Heart left ventricle (tissue), 16 donors: ENCODE data around the gene WDTC1. TPM values are rescaled to one million over a fixed set of nuclear protein-coding genes. Genes with fewer than 3 reads are reported as not detected.

Experiments used
- ATAC-seq, 4 donors: fragments of 200-7000 bp; cut with Tn5 transposase; one replicate each; pipeline ENCODE4 v1.9.1; 2020 to 2022; ENCODE audit warnings: moderate library complexity in 4 of 4, mild to moderate bottlenecking in 3 of 4, moderate number of reproducible peaks in 1 of 4
- DNase-seq, 5 donors: peaks; one replicate each; pipeline ENCODE4 v3.0.0-alpha.2; 2020
- H3K27ac ChIP-seq, 12 donors: fragments of 200-600 bp; sonication (generic) in 4 of 12; one replicate each; pipeline versions ENCODE4 v1.5.0 to v1.8.0; 2016 to 2022; ENCODE audit warnings: mild to moderate bottlenecking in 2 of 12
- H3K27me3 ChIP-seq, 9 donors: fragments of 200-600 bp; sonication (generic) in 2 of 9; one replicate each; pipeline versions ENCODE4 v1.5.1 to v1.8.0; 2016 to 2022; ENCODE audit warnings: mild to moderate bottlenecking in 3 of 9
- H3K36me3 ChIP-seq, 9 donors: fragments of 200-600 bp; sonication (generic) in 2 of 9; one replicate each; pipeline versions ENCODE4 v1.5.0 to v1.8.0; 2018 to 2022; ENCODE audit warnings: mild to moderate bottlenecking in 2 of 9
- H3K4me1 ChIP-seq, 12 donors: fragments of 200-600 bp; sonication (generic) in 4 of 12; one replicate each; pipeline versions ENCODE4 v1.5.0 to v1.8.0; 2016 to 2022; ENCODE audit warnings: mild to moderate bottlenecking in 3 of 12
- H3K4me3 ChIP-seq, 12 donors: fragments of 200-600 bp; sonication (generic) in 4 of 12; one replicate each; pipeline versions ENCODE4 v1.5.0 to v1.8.0; 2017 to 2022; ENCODE audit warnings: mild to moderate bottlenecking in 9 of 12, moderate library complexity in 4 of 12
- H3K9me3 ChIP-seq, 12 donors: fragments of 200-600 bp; sonication (generic) in 4 of 12; one replicate each; pipeline versions ENCODE4 v1.5.0 to v1.8.0; 2016 to 2022; ENCODE audit warnings: mild to moderate bottlenecking in 1 of 12
- CTCF ChIP-seq, 12 donors: fragments of 200-600 bp; sonication (generic) in 4 of 12; IDR thresholded peaks; one replicate each; pipeline versions ENCODE4 v1.5.0 to v1.8.0; 2018 to 2022; ENCODE audit warnings: antibody characterized with exemption in 12 of 12, mild to moderate bottlenecking in 5 of 12
- POLR2A ChIP-seq, 2 donors: fragments of 450-650 bp; IDR thresholded peaks; one replicate each; pipeline ENCODE4 v1.6.1; 2017; ENCODE audit warnings: antibody characterized with exemption in 2 of 2, mild to moderate bottlenecking in 2 of 2, moderate library complexity in 2 of 2
- WGBS, 4 donors: extraction: QIAGEN DNeasy Blood & Tissue Kit in 2 of 4; methylation state at CpG; one replicate each; pipeline versions ENCODE4 v1.1.5 to v1.1.7; 2013 to 2018; 5-methylcytosine and 5-hydroxymethylcytosine counted together
- intact Hi-C, 10 donors: fragments of 100-400 bp; cut with DNase I; formaldehyde crosslinking; loops; one replicate each; pipeline versions ENCODE4 v1.11.1 to v1.14.2; 2022
- polyA plus RNA-seq, 2 donors: library from polyadenylated mRNA; stranded (reverse); fragments of 200-250 nt; gene quantifications; one replicate each; pipeline ENCODE4 v1.2.3, GENCODE V29; 2013
- total RNA-seq, 9 donors: library from RNA; depleted of rRNA in 2 of 9; stranded (reverse); fragments of >200 nt in 2 of 9; fragmentation: NEBNext Ultra II Directional in 3 of 9; extraction: Animal tissue kit (Norgen Biotek cat#: 25700) in 3 of 9; gene quantifications; one replicate each; pipeline versions ENCODE4 v1.1.0 to v1.2.4, GENCODE V29; 2016 to 2023
- donor health status: ischemic (EF 13 %, LVEDD 7.1; RV severe dilation, severe dysfunction).
- donor health status: healthy with polysubstance abuse.
- donor health status: DM: no; HTN: yes; CAD: no.
- donor health status: DM: no; HTN: no; CAD: no.
- donor health status: ischemic (EF 25% LVEDD 6.9; RV normal size, moderate dysfunction).
- donor health status: ischemic (EF 25% LVEDD 5.7; RV mildly dilated, moderate dysfunction).
- donor health status: healthy.
- donor health status: DM: yes; HTN: yes; CAD: no.
- donor health status: ischemic (EF 35%, LVEDD 5.7; RV mildly dilated, moderate dysfunction).
- donor health status: nonischemic (EF 11% LVEDD 7.7; RV severe dilation, severe dysfunction).
- donor health status: DM: yes; HTN: yes; CAD: no.
- donor health status: PGD.
- donor health status: ischemic (EF 29% LVEDD 5.4; RV normal size, mild dysfunction).
- donor health status: nonischemic (EF 23%, LVEDD 6.1; RV moderate dilation, normal function).

The WDTC1 gene
- total and polyA plus RNA-seq, 11 donors: 30.8 to 94.5 (median 59.6) TPM

- no peaks in the 10 kb centered on the region for H3K9me3 ChIP-seq
- no peak overlapping the region for H3K4me3 ChIP-seq
- H3K27ac ChIP-seq: no peak overlapping the region
- H3K27me3 ChIP-seq: no peaks in the 10 kb centered on the region
- intact Hi-C loops: no loop called here
- WGBS, 4 donors: 93 to 96% (median 94%) methylated on average over 8 of the region's 8 CpGs
- peaks cover 0 to 54% (median 25%) of the 10 kb centered on the region in 12 donors for H3K4me1 ChIP-seq
- no peaks in the 10 kb centered on the region for H3K36me3 ChIP-seq
- ATAC-seq (no peak), DNase-seq (no peak)
- no peak for TF ChIP-seq CTCF (IDR thresholded peaks at IDR 0.05)
- no peak for TF ChIP-seq POLR2A (IDR thresholded peaks at IDR 0.05)
These were observed 111.9 kb downstream of the WDTC1 start for GRCh38 chr1:27346357-27346756.

GRCh38 chr1:27346991-27347624, 112.7 kb downstream of the WDTC1 start:
- H3K27me3 ChIP-seq: no peaks in the 10 kb centered on the region
- H3K4me3 ChIP-seq: no peak overlapping the region
- no peaks in the 10 kb centered on the region for H3K36me3 ChIP-seq
- no peak for TF ChIP-seq POLR2A (IDR thresholded peaks at IDR 0.05)
- TF ChIP-seq CTCF (IDR thresholded peaks at IDR 0.05): no peak
- ATAC-seq (no peak), DNase-seq (no peak)
- 83 to 90% (median 87%) methylated on average over 6 to 14 of the region's 14 CpGs for WGBS, 4 donors
- H3K4me1 ChIP-seq: peaks cover 0 to 49% (median 25%) of the 10 kb centered on the region in 12 donors
- intact Hi-C loops: no loop called here
- no peak overlapping the region for H3K27ac ChIP-seq
- H3K9me3 ChIP-seq: no peaks in the 10 kb centered on the region

GRCh38 chr1:27348861-27349783, 114.7 kb downstream of the WDTC1 start:
- ATAC-seq: peak in 3 of 4 donors; percentile 26 to 29 (median 29)
- 25 to 47% (median 31%) methylated on average over 23 to 51 of the region's 51 CpGs for WGBS, 4 donors

More at GRCh38 chr1:27348861-27349783, 114.7 kb downstream of the WDTC1 start:
- H3K36me3 ChIP-seq: peaks cover 0 to 13% (median 10%) of the 10 kb centered on the region in 9 donors
- TF ChIP-seq POLR2A (IDR thresholded peaks at IDR 0.05) (no peak), CTCF (IDR thresholded peaks at IDR 0.05) (no peak)
- peak in 1 of 5 donors; percentile 33 for DNase-seq
- H3K4me1 ChIP-seq: peaks cover 0 to 31% (median 22%) of the 10 kb centered on the region in 12 donors
- no peaks in the 10 kb centered on the region for H3K9me3 ChIP-seq
- intact Hi-C loops: loop anchor here in 1 of 10 donors (2.0 kb wide), 1 partner anchor 26 kb away; the partner anchor contains the start of gene TMEM222
- no peak overlapping the region for H3K27ac ChIP-seq
- H3K27me3 ChIP-seq: no peaks in the 10 kb centered on the region
- H3K4me3 ChIP-seq: peak overlapping the region; percentile 24 to 61 (median 48)
